Measurements from ENCODE around the gene PTPRN. TPM values are rescaled to one million over a fixed set of nuclear protein-coding genes. Genes with fewer than 3 reads are reported as not detected.

The PTPRN gene
- total RNA-seq, 2 experiments from 2014 or later, result 0.04 to 0.42 TPM

GRCh38 chr2:219291394-219291793, 17.8 kb downstream of the PTPRN start:
- POLR2A ChIA-PET, result no interaction called here

GRCh38 chr2:219290381-219291171, 18.6 kb downstream of the PTPRN start:
- POLR2A ChIA-PET, result no interaction called here
- CTCF ChIA-PET, result interaction anchor here (1.1 to 3.4 kb wide), 2 partner anchors 12 to 115 kb away, joined by 5 to 19 read pairs; partner anchors contain the start of gene DNAJB2

More at GRCh38 chr2:219291394-219291793, 17.8 kb downstream of the PTPRN start:
- CTCF ChIA-PET, result interaction anchor here (1.1 to 4.9 kb wide), 3 partner anchors 8 to 115 kb away, joined by 5 to 36 read pairs (median 19); partner anchors contain the start of gene DNAJB2

- POLR2A ChIA-PET, result no interaction called here
Measured at GRCh38 chr2:219289537-219290361, 19.5 kb downstream of the PTPRN start.

GRCh38 chr2:219289195-219289536, 20.0 kb downstream of the PTPRN start:
- ChIA-PET CTCF (interaction anchor here (3.4 kb wide), 1 partner anchor 11 kb away, joined by 19 read pairs; the partner anchor contains the start of gene DNAJB2), POLR2A (no interaction called here)

More at GRCh38 chr2:219289537-219290361, 19.5 kb downstream of the PTPRN start:
- CTCF ChIA-PET, result interaction anchor here (1.1 to 3.4 kb wide), 2 partner anchors 12 to 114 kb away, joined by 5 to 19 read pairs; partner anchors contain the start of gene DNAJB2

GRCh38 chr2:219287580-219288265, 21.5 kb downstream of the PTPRN start:
- CTCF ChIA-PET, result no interaction called here
- POLR2A ChIA-PET, result interaction anchor here (0.6 to 0.8 kb wide), 2 partner anchors 9 to 43 kb away, joined by 4 to 6 read pairs; no protein-coding TSS in a partner anchor

- POLR2A ChIA-PET, result interaction anchor here (0.5 to 0.6 kb wide), 2 partner anchors 8 kb away, joined by 5 to 6 read pairs; no protein-coding TSS in a partner anchor
Measured at GRCh38 chr2:219287116-219287440, 22.1 kb downstream of the PTPRN start.

GRCh38 chr2:219286436-219287115, 22.6 kb downstream of the PTPRN start:
- POLR2A ChIA-PET, result interaction anchor here (0.5 to 0.9 kb wide), 2 partner anchors 8 to 9 kb away, joined by 3 to 5 read pairs; no protein-coding TSS in a partner anchor
- CTCF ChIA-PET, result interaction anchor here (1.2 to 1.4 kb wide), 2 partner anchors 8 to 9 kb away, joined by 5 read pairs; no protein-coding TSS in a partner anchor

More at GRCh38 chr2:219287116-219287440, 22.1 kb downstream of the PTPRN start:
- CTCF ChIA-PET, result interaction anchor here (1.4 kb wide), 1 partner anchor 9 kb away, joined by 5 read pairs; no protein-coding TSS in a partner anchor

- ChIA-PET CTCF (interaction anchor here (1.2 to 1.4 kb wide), 2 partner anchors 8 to 9 kb away, joined by 5 read pairs; no protein-coding TSS in a partner anchor), POLR2A (interaction anchor here (0.9 kb wide), 1 partner anchor 9 kb away, joined by 3 read pairs; no protein-coding TSS in a partner anchor)
Measured at GRCh38 chr2:219285894-219286425, 23.2 kb downstream of the PTPRN start.

GRCh38 chr2:219285373-219285735, 23.8 kb downstream of the PTPRN start:
- ChIA-PET CTCF (interaction anchor here (4.3 kb wide), 1 partner anchor 8 kb away, joined by 36 read pairs; no protein-coding TSS in a partner anchor), POLR2A (no interaction called here)

GRCh38 chr2:219284501-219285372, 24.5 kb downstream of the PTPRN start:
- CTCF ChIA-PET, result interaction anchor here (0.5 to 4.3 kb wide), 2 partner anchors 9 to 713 kb away, joined by 3 to 36 read pairs; no protein-coding TSS in a partner anchor
- POLR2A ChIA-PET, result no interaction called here

- POLR2A ChIA-PET, result no interaction called here
Measured at GRCh38 chr2:219282943-219283581, 26.1 kb downstream of the PTPRN start.

GRCh38 chr2:219282375-219282774, 26.8 kb downstream of the PTPRN start:
- CTCF ChIA-PET, result interaction anchor here (4.3 kb wide), 1 partner anchor 11 kb away, joined by 36 read pairs; no protein-coding TSS in a partner anchor
- POLR2A ChIA-PET, result no interaction called here

More at GRCh38 chr2:219282943-219283581, 26.1 kb downstream of the PTPRN start:
- CTCF ChIA-PET, result interaction anchor here (4.3 kb wide), 1 partner anchor 11 kb away, joined by 36 read pairs; no protein-coding TSS in a partner anchor

- POLR2A ChIA-PET, result no interaction called here
- CTCF ChIA-PET, result interaction anchor here (1.0 to 4.3 kb wide), 2 partner anchors 12 to 72 kb away, joined by 3 to 36 read pairs; no protein-coding TSS in a partner anchor
Measured at GRCh38 chr2:219281588-219281987, 27.6 kb downstream of the PTPRN start.

GRCh38 chr2:219280651-219281050, 28.6 kb downstream of the PTPRN start:
- ChIA-PET CTCF (interaction anchor here (0.6 to 5.9 kb wide), 3 partner anchors 14 to 73 kb away, joined by 3 to 76 read pairs (median 3); no protein-coding TSS in a partner anchor), POLR2A (interaction anchor here (5.4 kb wide), 1 partner anchor 27 kb away, joined by 57 read pairs; the partner anchor contains the start of genes TUBA4A and TUBA4B)

GRCh38 chr2:219279916-219280516, 29.2 kb downstream of the PTPRN start:
- ChIA-PET CTCF (interaction anchor here (1.1 to 5.9 kb wide), 6 partner anchors 15 to 60 kb away, joined by 4 to 76 read pairs (median 18); partner anchors contain the start of genes ABCB6, GLB1L, STK16 and TUBA4A), POLR2A (interaction anchor here (1.6 to 5.4 kb wide), 5 partner anchors 14 to 80 kb away, joined by 6 to 57 read pairs (median 10); partner anchors contain the start of genes TUBA4A, TUBA4B and ZFAND2B)
